CD4-positive, CD25-positive, alpha-beta regulatory T cell (primary cell): ENCODE data around the gene REEP5. TPM values are rescaled to one million over a fixed set of nuclear protein-coding genes. Genes with fewer than 3 reads are reported as not detected.
"Not testable (repeated sequence)": the region's sequence is repeated elsewhere in the genome, so short reads cannot be mapped to it uniquely, and the experiment has no call there.

Source experiments
- ATAC-seq, 2 donors: fragments of 150-1000 bp; cut with Tn5 transposase; one replicate each; pipeline ENCODE4 v1.10.0; 2021; ENCODE audit warnings: low read depth in 2 of 2, moderate number of reproducible peaks in 2 of 2, moderate library complexity in 1 of 2
- DNase-seq, 3 donors: peaks; one replicate each; pipeline versions ENCODE4 v3.0.0 to v3.0.0-alpha.2; 2012 to 2022; ENCODE audit warnings: mixed read lengths in 1 of 3
- H3K27ac ChIP-seq: one replicate; pipeline ENCODE4 v1.7.0; 2013; ENCODE audit warnings: mild to moderate bottlenecking, low read length; ENCODE audit not compliant: insufficient read depth, poor library complexity, severe bottlenecking
- H3K27me3 ChIP-seq: one replicate; pipeline ENCODE4 v1.7.0; 2013; ENCODE audit warnings: low read length; ENCODE audit not compliant: control insufficient read depth, insufficient read depth
- H3K36me3 ChIP-seq: one replicate; pipeline ENCODE4 v1.7.0; 2013; ENCODE audit warnings: mild to moderate bottlenecking, low read length, moderate library complexity; ENCODE audit not compliant: control insufficient read depth, insufficient read depth
- H3K4me1 ChIP-seq: 2 replicates; pipeline ENCODE4 v1.7.0; 2013; ENCODE audit warnings: mild to moderate bottlenecking, low read length; ENCODE audit not compliant: insufficient read depth, control insufficient read depth, poor library complexity, severe bottlenecking
- H3K4me3 ChIP-seq: one replicate; pipeline ENCODE4 v1.7.0; 2013; ENCODE audit warnings: low read depth, mild to moderate bottlenecking, low read length, moderate library complexity
- H3K9me3 ChIP-seq, 2 experiments: 1 replicate in 1 of 2; 2 replicates in 1 of 2; pipeline ENCODE4 v1.7.0; 2013; ENCODE audit warnings: low read length in 2 of 2, mild to moderate bottlenecking in 1 of 2, moderate library complexity in 1 of 2; ENCODE audit not compliant: control insufficient read depth in 2 of 2
- H3K27ac Mint-ChIP-seq, 3 donors: one replicate each; pipeline ENCODE4 v1.8.0; 2020 to 2022; ENCODE audit warnings: mild to moderate bottlenecking in 3 of 3, mixed read lengths in 3 of 3, moderate library complexity in 2 of 3
- H3K27me3 Mint-ChIP-seq: one replicate; pipeline ENCODE4 v1.8.0; 2022; ENCODE audit warnings: mild to moderate bottlenecking, mixed read lengths
- H3K36me3 Mint-ChIP-seq: one replicate; pipeline ENCODE4 v1.8.0; 2020; ENCODE audit warnings: mixed read lengths
- H3K4me1 Mint-ChIP-seq, 4 donors: one replicate each; pipeline ENCODE4 v1.8.0; 2020 to 2022; ENCODE audit warnings: mixed read lengths in 4 of 4, mild to moderate bottlenecking in 1 of 4
- H3K4me3 Mint-ChIP-seq, 4 donors: one replicate each; pipeline ENCODE4 v1.8.0; 2020 to 2022; ENCODE audit warnings: mild to moderate bottlenecking in 4 of 4, mixed read lengths in 4 of 4, moderate library complexity in 3 of 4
- H3K9me3 Mint-ChIP-seq, 7 donors: one replicate each; pipeline ENCODE4 v1.8.0; 2020 to 2022; ENCODE audit warnings: mixed read lengths in 7 of 7, mild to moderate bottlenecking in 3 of 7, moderate library complexity in 2 of 7
- polyA plus RNA-seq, 4 donors: library from polyadenylated mRNA; unstranded; fragments of 300-500 nt; fragmentation: Illumina TruSeq; gene quantifications; one replicate each; pipeline ENCODE4 v1.2.3, GENCODE V29; 2021
- total RNA-seq: library from RNA; stranded (reverse); gene quantifications from one replicate; pipeline ENCODE4 v1.2.3, GENCODE V29; 2022

The REEP5 gene
- total and polyA plus RNA-seq, 5 donors from 2014 or later, result 45.6 to 170 (median 83.4) TPM

- H3K4me3 ChIP-seq, result no peak overlapping the region
- no peaks in the 10 kb centered on the region for H3K36me3 ChIP-seq
- DNase-seq (no peak), ATAC-seq (no peak)
- H3K27me3 ChIP-seq, result no peaks in the 10 kb centered on the region
- Mint-ChIP-seq H3K4me1 (peaks cover 10 to 15% (median 13%) of the 10 kb centered on the region in 4 donors), H3K27me3 (peaks cover 6% of the 10 kb centered on the region), H3K9me3 (no peaks in the 10 kb centered on the region), H3K4me3 (no peak overlapping the region), H3K36me3 (no peaks in the 10 kb centered on the region), H3K27ac (no peak overlapping the region)
- no peak overlapping the region for H3K27ac ChIP-seq
- H3K9me3 ChIP-seq, result no peaks in the 10 kb centered on the region
- H3K4me1 ChIP-seq, result peaks cover 4% of the 10 kb centered on the region
Measured at GRCh38 chr5:112960315-112960714, 38.3 kb upstream of the REEP5 start.

- not testable (repeated sequence) for ATAC-seq, H3K36me3 Mint-ChIP-seq, H3K36me3 ChIP-seq, DNase-seq, H3K4me3 ChIP-seq, H3K27ac Mint-ChIP-seq, H3K27ac ChIP-seq, H3K27me3 ChIP-seq, H3K9me3 Mint-ChIP-seq, H3K4me3 Mint-ChIP-seq, H3K27me3 Mint-ChIP-seq, H3K9me3 ChIP-seq, H3K4me1 ChIP-seq
- H3K4me1 Mint-ChIP-seq, result peaks cover 10 to 15% (median 13%) of the 10 kb centered on the region in 4 donors
Measured at GRCh38 chr5:112959872-112960271, 37.8 kb upstream of the REEP5 start.

- H3K4me3 ChIP-seq, result no peak overlapping the region
Measured at GRCh38 chr5:112958093-112959088, 36.4 kb upstream of the REEP5 start.

GRCh38 chr5:112957036-112957808 lies 35.2 kb upstream of the REEP5 start:
- H3K27me3 Mint-ChIP-seq, result peaks cover 4% of the 10 kb centered on the region
- no peaks in the 10 kb centered on the region for H3K4me1 ChIP-seq
- DNase-seq, result no peak
- H3K36me3 ChIP-seq, result no peaks in the 10 kb centered on the region
- H3K36me3 Mint-ChIP-seq, result no peaks in the 10 kb centered on the region
- no peak overlapping the region for H3K27ac Mint-ChIP-seq
- H3K4me1 Mint-ChIP-seq, result peaks cover 0 to 7% (median 3%) of the 10 kb centered on the region in 4 donors
- H3K4me3 Mint-ChIP-seq, result no peak overlapping the region
- H3K27me3 ChIP-seq, result no peaks in the 10 kb centered on the region
- no peaks in the 10 kb centered on the region for H3K9me3 Mint-ChIP-seq
- no peaks in the 10 kb centered on the region for H3K9me3 ChIP-seq
- H3K4me3 ChIP-seq, result no peak overlapping the region
- no peak overlapping the region for H3K27ac ChIP-seq
- ATAC-seq, result no peak

More at GRCh38 chr5:112958093-112959088, 36.4 kb upstream of the REEP5 start:
- Mint-ChIP-seq H3K4me1 (peaks cover 4 to 11% (median 7%) of the 10 kb centered on the region in 4 donors), H3K27me3 (peaks cover 6% of the 10 kb centered on the region), H3K27ac (no peak overlapping the region), H3K9me3 (no peaks in the 10 kb centered on the region), H3K36me3 (no peaks in the 10 kb centered on the region), H3K4me3 (no peak overlapping the region)
- Histone ChIP-seq H3K27ac (no peak overlapping the region), H3K4me1 (no peaks in the 10 kb centered on the region), H3K9me3 (no peaks in the 10 kb centered on the region), H3K27me3 (no peaks in the 10 kb centered on the region), H3K36me3 (no peaks in the 10 kb centered on the region)
- ATAC-seq (no peak), DNase-seq (no peak)

- ATAC-seq, result no peak
- no peak overlapping the region for H3K27ac Mint-ChIP-seq
- no peaks in the 10 kb centered on the region for H3K4me1 ChIP-seq
Measured at GRCh38 chr5:112956606-112957005, 34.6 kb upstream of the REEP5 start.

GRCh38 chr5:112951124-112951702 lies 29.2 kb upstream of the REEP5 start:
- Mint-ChIP-seq H3K9me3 (no peaks in the 10 kb centered on the region), H3K27ac (no peak overlapping the region), H3K36me3 (no peaks in the 10 kb centered on the region), H3K27me3 (peaks cover 24% of the 10 kb centered on the region), H3K4me3 (no peak overlapping the region), H3K4me1 (peaks cover 0 to 5% (median 4%) of the 10 kb centered on the region in 4 donors)
- Histone ChIP-seq H3K9me3 (no peaks in the 10 kb centered on the region), H3K27ac (no peak overlapping the region), H3K36me3 (no peaks in the 10 kb centered on the region), H3K4me3 (no peak overlapping the region), H3K27me3 (no peaks in the 10 kb centered on the region), H3K4me1 (no peaks in the 10 kb centered on the region)
- DNase-seq, result no peak
- ATAC-seq, result no peak

More at GRCh38 chr5:112956606-112957005, 34.6 kb upstream of the REEP5 start:
- Mint-ChIP-seq H3K36me3 (no peaks in the 10 kb centered on the region), H3K9me3 (no peaks in the 10 kb centered on the region), H3K27me3 (peaks cover 4% of the 10 kb centered on the region), H3K4me1 (peaks cover 0 to 7% (median 3%) of the 10 kb centered on the region in 4 donors), H3K4me3 (no peak overlapping the region)
- Histone ChIP-seq H3K9me3 (no peaks in the 10 kb centered on the region), H3K4me3 (no peak overlapping the region), H3K27ac (no peak overlapping the region), H3K36me3 (no peaks in the 10 kb centered on the region), H3K27me3 (no peaks in the 10 kb centered on the region)
- DNase-seq, result no peak

- ATAC-seq, result no peak
- no peak overlapping the region for H3K4me3 Mint-ChIP-seq
- Histone ChIP-seq H3K27ac (no peak overlapping the region), H3K4me3 (no peak overlapping the region), H3K27me3 (no peaks in the 10 kb centered on the region), H3K9me3 (no peaks in the 10 kb centered on the region), H3K36me3 (no peaks in the 10 kb centered on the region), H3K4me1 (no peaks in the 10 kb centered on the region)
- DNase-seq, result no peak
- no peaks in the 10 kb centered on the region for H3K36me3 Mint-ChIP-seq
- no peaks in the 10 kb centered on the region for H3K9me3 Mint-ChIP-seq
- peaks cover 0 to 8% (median 6%) of the 10 kb centered on the region in 4 donors for H3K4me1 Mint-ChIP-seq
- H3K27me3 Mint-ChIP-seq, result peaks cover 28% of the 10 kb centered on the region
- H3K27ac Mint-ChIP-seq, result no peak overlapping the region
Measured at GRCh38 chr5:112948458-112948857, 26.4 kb upstream of the REEP5 start.
